GM18951 (cell line): ENCODE data around the gene CCNJ.
A peak's percentile ranks its signal among the peaks of the same experiment; 100 is the strongest.

Experiments used
- POLR2A ChIP-seq: IDR thresholded peaks from 4 replicates; pipeline ENCODE4 v1.6.1; 2011; ENCODE audit warnings: mild to moderate bottlenecking; ENCODE audit not compliant: insufficient read length, insufficient read depth; ENCODE audit errors: extremely low read depth
- in situ Hi-C: fragments of 300-500 bp; cut with MboI; formaldehyde crosslinking; loops from one replicate; pipeline ENCODE4 v1.12.0; 2022; ENCODE audit warnings: low sequenced_read_pairs, mixed read lengths, inconsistent platforms; ENCODE audit not compliant: unreplicated experiment

The CCNJ gene

DNA sequence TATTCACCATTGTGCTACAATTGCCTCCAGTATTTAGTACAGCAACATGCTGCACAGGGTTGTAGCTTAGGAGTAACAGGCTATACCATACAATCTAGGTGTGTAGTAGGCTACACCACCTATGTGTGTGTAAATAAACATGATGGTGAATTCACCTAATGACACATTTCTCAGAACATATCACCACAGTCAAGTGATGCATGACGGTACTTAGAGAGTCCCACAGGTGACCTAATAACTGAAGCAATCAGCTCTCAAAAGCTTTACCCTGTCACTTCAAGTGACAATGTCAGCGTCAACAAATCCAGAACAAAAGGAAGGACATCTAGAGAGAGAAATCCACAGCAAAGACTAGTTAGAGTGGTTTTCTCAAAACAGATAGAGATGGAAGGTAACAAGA, 38.8 kb downstream of the CCNJ start:
- in situ Hi-C loops: no loop called here
- no peak for TF ChIP-seq POLR2A

GRCh38 chr10:96082748-96083147, 39.4 kb downstream of the CCNJ start:
- in situ Hi-C loops: no loop called here
- no peak for TF ChIP-seq POLR2A

GRCh38 chr10:96089116-96089515, 45.7 kb downstream of the CCNJ start:
- TF ChIP-seq POLR2A: no peak

GRCh38 chr10:96089670-96090462, 46.5 kb downstream of the CCNJ start:
- in situ Hi-C loops: no loop called here
- TF ChIP-seq POLR2A: peak; percentile 77

More at GRCh38 chr10:96089116-96089515, 45.7 kb downstream of the CCNJ start:
- in situ Hi-C loops: no loop called here

DNA sequence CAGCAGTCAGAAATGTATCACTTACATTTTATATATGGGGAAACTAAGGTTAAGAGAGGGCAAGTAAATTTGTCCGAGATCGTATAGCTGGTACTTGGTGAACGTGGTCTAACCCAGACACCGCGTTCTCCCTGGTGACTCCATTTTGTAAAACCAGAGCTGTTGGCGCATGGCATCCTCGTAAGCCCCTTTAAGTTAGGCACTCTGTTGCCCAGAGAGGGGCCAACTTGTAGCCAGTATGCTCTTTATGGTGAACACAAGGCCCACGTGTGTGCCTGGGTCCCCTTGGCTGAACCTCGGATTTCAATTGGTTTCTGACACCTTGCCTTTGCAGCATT, 47.0 kb downstream of the CCNJ start:
- no peak for TF ChIP-seq POLR2A
- in situ Hi-C loops: no loop called here

- in situ Hi-C loops: no loop called here
- no peak for TF ChIP-seq POLR2A
Observed at GRCh38 chr10:96092999-96093767, 49.8 kb downstream of the CCNJ start.

DNA sequence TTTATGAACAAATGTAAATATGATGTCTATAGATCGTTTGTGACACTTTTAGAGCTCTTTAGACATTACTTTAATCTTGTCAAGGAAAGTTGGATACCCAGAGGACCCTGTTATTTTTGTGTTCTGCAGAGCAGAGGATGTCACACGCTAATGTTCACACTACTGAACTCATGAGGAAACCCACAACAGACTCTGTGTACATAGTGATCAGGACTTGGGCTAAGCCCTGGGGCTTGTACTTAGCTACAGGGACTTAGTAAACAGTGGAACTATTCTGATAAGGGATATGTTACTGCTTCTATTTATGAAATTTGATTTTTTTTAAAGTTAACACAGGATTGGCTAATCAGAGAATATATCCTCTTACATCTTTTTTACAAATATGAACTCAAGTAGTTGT, 50.6 kb downstream of the CCNJ start:
- in situ Hi-C loops: no loop called here

DNA sequence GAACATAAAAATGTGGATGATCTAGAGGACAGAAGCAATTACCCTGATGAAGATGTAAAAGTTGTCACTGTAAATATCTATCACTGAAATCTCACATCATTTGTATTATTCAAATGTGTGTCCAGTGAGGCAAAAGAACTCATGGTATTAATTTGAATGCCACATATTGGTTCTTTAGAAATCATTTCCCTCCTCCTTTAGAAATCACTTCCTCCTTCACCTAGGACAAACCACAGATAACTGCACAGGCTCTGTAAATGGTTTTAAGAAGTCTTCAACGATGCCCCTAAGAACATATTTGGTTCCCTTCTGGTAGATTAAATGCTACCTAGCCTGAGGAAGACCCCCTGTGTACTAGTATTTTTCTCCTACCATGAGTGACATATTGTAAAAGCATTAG, 53.6 kb downstream of the CCNJ start:
- TF ChIP-seq POLR2A: no peak
- in situ Hi-C loops: no loop called here

More for the DNA sequence above, 50.6 kb downstream of the CCNJ start:
- TF ChIP-seq POLR2A: no peak

GRCh38 chr10:96097865-96098264, 54.5 kb downstream of the CCNJ start:
- in situ Hi-C loops: no loop called here
- TF ChIP-seq POLR2A: no peak

DNA sequence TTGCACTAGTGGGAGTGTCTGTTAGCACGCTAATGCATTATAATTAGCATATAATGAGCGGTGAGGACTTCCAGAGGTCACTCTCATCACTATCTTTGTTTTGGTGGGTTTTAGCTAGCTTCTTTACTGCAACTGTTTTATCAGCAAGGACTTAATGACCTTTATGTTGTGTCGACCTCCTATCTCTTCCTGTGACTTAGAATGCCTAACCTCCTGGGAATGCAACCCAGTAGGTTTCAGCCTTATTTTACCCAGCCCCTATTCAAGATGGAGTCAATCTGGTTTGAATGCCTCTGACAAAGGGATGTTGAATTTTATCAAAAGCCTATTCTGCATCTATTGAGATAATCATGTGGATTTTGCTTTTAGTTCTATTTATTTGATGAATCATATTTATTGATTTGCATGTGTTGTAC, 64.2 kb downstream of the CCNJ start:
- no peak for TF ChIP-seq POLR2A
- in situ Hi-C loops: no loop called here
